22Rv1 (cell line): Measurements from ENCODE around the gene CD320.

Experiments
- H3K27ac ChIP-seq: fragments of 450-650 bp; 2 replicates; pipeline ENCODE4 v1.5.1; 2017
- CTCF ChIP-seq: fragments of 450-650 bp; IDR thresholded peaks from 2 replicates; pipeline ENCODE4 v1.5.1; 2017; ENCODE audit warnings: mild to moderate bottlenecking
- ZFX ChIP-seq: fragments of 450-650 bp; IDR thresholded peaks from 2 replicates; pipeline ENCODE4 v1.6.1; 2017; ENCODE audit warnings: antibody characterized with exemption, borderline replicate concordance

The CD320 gene

GRCh38 chr19:8336072-8336569, 28.0 kb upstream of the CD320 start:
- TF ChIP-seq CTCF (no peak), ZFX (no peak)
- peak overlapping the region; percentile 90 for H3K27ac ChIP-seq

GRCh38 chr19:8335343-8336071, 27.3 kb upstream of the CD320 start:
- peak overlapping the region; percentile 90 for H3K27ac ChIP-seq
- no peak for TF ChIP-seq ZFX
- TF ChIP-seq CTCF, result peak; percentile 70

- H3K27ac ChIP-seq, result peak overlapping the region; percentile 90
- TF ChIP-seq CTCF (0 out of 2 replicates have a peak, but pooled peaks have one; percentile 5), ZFX (no peak)
Measured at GRCh38 chr19:8334458-8335342, 26.5 kb upstream of the CD320 start.

- H3K27ac ChIP-seq, result no peak overlapping the region
- no peak for TF ChIP-seq ZFX
- no peak for TF ChIP-seq CTCF
Measured at GRCh38 chr19:8333767-8334457, 25.8 kb upstream of the CD320 start.

- H3K27ac ChIP-seq, result no peak overlapping the region
- no peak for TF ChIP-seq CTCF
- TF ChIP-seq ZFX, result no peak
Measured at GRCh38 chr19:8332976-8333766, 25.0 kb upstream of the CD320 start.

- H3K27ac ChIP-seq, result no peak overlapping the region
- TF ChIP-seq CTCF, result no peak
Measured at GRCh38 chr19:8331263-8331845, 23.2 kb upstream of the CD320 start.
